GM03348 (cell line): ENCODE data around the gene GRID1.
"Not testable (repeated sequence)": the region's sequence is repeated elsewhere in the genome, so short reads cannot be mapped to it uniquely, and the experiment has no call there.

Experiments
- DNase-seq: peaks from one replicate; pipeline ENCODE4 v3.0.0; 2012; ENCODE audit warnings: low spot score

GRID1 gene

GRCh38 chr10:86391986-86392722, 25.6 kb upstream of the GRID1 start:
- DNase-seq = no peak

- no peak for DNase-seq
Observed at GRCh38 chr10:86391236-86391840, 24.7 kb upstream of the GRID1 start.

- no peak for DNase-seq
Observed at GRCh38 chr10:86390337-86391120, 23.9 kb upstream of the GRID1 start.

GRCh38 chr10:86389441-86390193, 23.0 kb upstream of the GRID1 start:
- DNase-seq = peak; percentile 48

- not testable (repeated sequence) for DNase-seq
Observed at GRCh38 chr10:86389109-86389440, 22.5 kb upstream of the GRID1 start.

- peak; percentile 2 for DNase-seq
Observed at GRCh38 chr10:86388119-86388704, 21.6 kb upstream of the GRID1 start.

- DNase-seq = no peak
Observed at GRCh38 chr10:86387178-86387794, 20.7 kb upstream of the GRID1 start.

GRCh38 chr10:86385806-86386205, 19.2 kb upstream of the GRID1 start:
- no peak for DNase-seq

- no peak for DNase-seq
Observed at GRCh38 chr10:86377797-86378146, 11.2 kb upstream of the GRID1 start.

GRCh38 chr10:86376852-86377796, 10.5 kb upstream of the GRID1 start:
- peak; percentile 93 for DNase-seq

- no peak for DNase-seq
Observed at GRCh38 chr10:86376403-86376802, 9.8 kb upstream of the GRID1 start.

- DNase-seq = no peak
Observed at GRCh38 chr10:86375204-86375603, 8.6 kb upstream of the GRID1 start.

GRCh38 chr10:86374664-86375063, 8.1 kb upstream of the GRID1 start:
- no peak for DNase-seq

GRCh38 chr10:86373828-86374227, 7.2 kb upstream of the GRID1 start:
- DNase-seq = no peak

- no peak for DNase-seq
Observed at GRCh38 chr10:86373251-86373650, 6.7 kb upstream of the GRID1 start.

GRCh38 chr10:86372784-86373239, 6.2 kb upstream of the GRID1 start:
- no peak for DNase-seq

GRCh38 chr10:86372119-86372783, 5.7 kb upstream of the GRID1 start:
- DNase-seq = no peak

- DNase-seq = no peak
Observed at GRCh38 chr10:86371691-86372090, 5.1 kb upstream of the GRID1 start.

GRCh38 chr10:86371116-86371515, 4.5 kb upstream of the GRID1 start:
- no peak for DNase-seq

GRCh38 chr10:86370006-86370585, 3.5 kb upstream of the GRID1 start:
- DNase-seq = no peak
